ENCODE data around the gene CPD. TPM values are rescaled to one million over a fixed set of nuclear protein-coding genes. Genes with fewer than 3 reads are reported as not detected.

The CPD gene
- total RNA-seq, 1 donor from 2014 or later: 71.7 TPM

GRCh38 chr17:30477083-30477773 lies 98.5 kb downstream of the CPD start, which contains the start of gene GOSR1:
Gene GOSR1, plus strand, starts transcription at chr17:30477408. Its CDS starts 26 bp downstream, at chr17:30477434.
- no peak for FAIRE-seq
- peak; percentile 55 to 83 for DNase-seq (ENCODE audit: low spot score in 2 of 2)

- FAIRE-seq (no peak), DNase-seq (ENCODE audit: low spot score in 2 of 2) (peak in 1 of 2 donors; percentile 23)
Measured at GRCh38 chr17:30477774-30478115, 99.0 kb downstream of the CPD start.

- DNase-seq (ENCODE audit: low spot score in 2 of 2): no peak
- no peak for FAIRE-seq
Measured at GRCh38 chr17:30482555-30482954, 103.8 kb downstream of the CPD start.

- no peak for FAIRE-seq
Measured at GRCh38 chr17:30483159-30483558, 104.4 kb downstream of the CPD start.

GRCh38 chr17:30493780-30494179 lies 115.1 kb downstream of the CPD start:
- FAIRE-seq (no peak), DNase-seq (ENCODE audit: low spot score in 2 of 2) (no peak)

More at GRCh38 chr17:30483159-30483558, 104.4 kb downstream of the CPD start:
- no peak for DNase-seq (ENCODE audit: low spot score in 2 of 2)

- DNase-seq (ENCODE audit: low spot score in 2 of 2) (no peak), FAIRE-seq (no peak)
Measured at GRCh38 chr17:30495586-30495985, 116.9 kb downstream of the CPD start.

GRCh38 chr17:30503558-30503957 lies 124.8 kb downstream of the CPD start:
- FAIRE-seq (no peak), DNase-seq (ENCODE audit: low spot score in 2 of 2) (no peak)

GRCh38 chr17:30505868-30506417 lies 127.2 kb downstream of the CPD start:
- FAIRE-seq (no peak), DNase-seq (ENCODE audit: low spot score in 2 of 2) (no peak)

GRCh38 chr17:30506481-30506880 lies 127.8 kb downstream of the CPD start:
- DNase-seq (ENCODE audit: low spot score in 2 of 2) (no peak), FAIRE-seq (no peak)

GRCh38 chr17:30513346-30513745 lies 134.6 kb downstream of the CPD start:
- DNase-seq (ENCODE audit: low spot score in 2 of 2) (no peak), FAIRE-seq (no peak)

- DNase-seq (ENCODE audit: low spot score in 2 of 2) (no peak), FAIRE-seq (no peak)
Measured at GRCh38 chr17:30514895-30515596, 136.3 kb downstream of the CPD start.

GRCh38 chr17:30517786-30518185 lies 139.1 kb downstream of the CPD start:
- FAIRE-seq: no peak
- DNase-seq (ENCODE audit: low spot score in 2 of 2): no peak

- FAIRE-seq: no peak
Measured at GRCh38 chr17:30519166-30519565, 140.4 kb downstream of the CPD start.

More at GRCh38 chr17:30519166-30519565, 140.4 kb downstream of the CPD start:
- no peak for DNase-seq (ENCODE audit: low spot score in 2 of 2)

Small RNAs within 50 kb of the gene (small RNA-seq; reads per million reads assigned to genes)
- gene RF00019 (not detected), gene RNU6-990P (not detected)

Other genes with a start within 250 kb of the CPD start
- 1.2 TPM for gene SLC6A4, start 143.2 kb upstream of the CPD start, total RNA-seq
- gene BLMH, start 87.0 kb upstream of the CPD start, total RNA-seq: 48.5 TPM
- gene TMIGD1, start 44.9 kb upstream of the CPD start, total RNA-seq: not detected
- 28.5 TPM for gene GOSR1, start 98.5 kb downstream of the CPD start, total RNA-seq

Data from frontal cortex (tissue), 4 donors.